Activated naive CD4-positive, alpha-beta T cell treated with anti-CD3 and anti-CD28 coated beads, Interleukin-2, amount 10 ng/mL, durations not matched to agents 7 days and 5 days (primary cell): Measurements from ENCODE around the gene TTC21B.
"Not testable (repeated sequence)": the region's sequence is repeated elsewhere in the genome, so short reads cannot be mapped to it uniquely, and the experiment has no call there.

Experiments
- CTCF ChIA-PET: fragments of 350-600 bp; sonication (Branson Sonifier 250); formaldehyde crosslinking; loops from one replicate; lab custom pipeline; 2021; ENCODE audit warnings: antibody characterized with exemption; lab: Charles Lee
- DNase-seq: peaks from one replicate; pipeline ENCODE4 v3.0.0-alpha.2; 2020
- H3K27ac Mint-ChIP-seq: one replicate; pipeline ENCODE4 v1.8.0; 2021; ENCODE audit warnings: mild to moderate bottlenecking, moderate library complexity, mixed read lengths
- H3K27me3 Mint-ChIP-seq: one replicate; pipeline ENCODE4 v1.8.0; 2021; ENCODE audit warnings: mild to moderate bottlenecking, mixed read lengths
- H3K36me3 Mint-ChIP-seq: one replicate; pipeline ENCODE4 v1.8.0; 2021; ENCODE audit warnings: mixed read lengths
- H3K4me1 Mint-ChIP-seq: one replicate; pipeline ENCODE4 v1.8.0; 2021; ENCODE audit warnings: mixed read lengths
- H3K4me3 Mint-ChIP-seq: one replicate; pipeline ENCODE4 v1.8.0; 2021; ENCODE audit warnings: mild to moderate bottlenecking, moderate library complexity, mixed read lengths
- H3K9me3 Mint-ChIP-seq: one replicate; pipeline ENCODE4 v1.8.0; 2021; ENCODE audit warnings: mixed read lengths

The TTC21B gene

GRCh38 chr2:165953655-165954606 is at the start of gene TTC21B:
Gene TTC21B, minus strand, starts transcription at chr2:165953776. Its CDS starts 71 bp downstream, at chr2:165953705.
- Mint-ChIP-seq H3K9me3 (no peaks in the 10 kb centered on the region), H3K4me1 (peaks cover 11% of the 10 kb centered on the region), H3K4me3 (peak within 1 kb of the TSS; percentile 37), H3K27me3 (no peaks in the 10 kb centered on the region), H3K36me3 (peaks cover 3% of the 10 kb centered on the region), H3K27ac (no peak within 1 kb of the TSS)
- CTCF ChIA-PET: interaction anchor here (0.9 to 1.7 kb wide), 5 partner anchors 9 to 174 kb away, joined by 3 to 7 read pairs (median 3); no protein-coding TSS in a partner anchor
- peak; percentile 95 for DNase-seq

GRCh38 chr2:166000401-166000800 is 46.8 kb upstream of the TTC21B start:
- H3K27ac Mint-ChIP-seq: no peak overlapping the region
- H3K36me3 Mint-ChIP-seq: no peaks in the 10 kb centered on the region
- no peaks in the 10 kb centered on the region for H3K4me1 Mint-ChIP-seq
- H3K27me3 Mint-ChIP-seq: no peaks in the 10 kb centered on the region
- CTCF ChIA-PET: no interaction called here
- H3K4me3 Mint-ChIP-seq: no peak overlapping the region
- DNase-seq: no peak
- H3K9me3 Mint-ChIP-seq: no peaks in the 10 kb centered on the region

GRCh38 chr2:165990846-165991245 is 37.3 kb upstream of the TTC21B start:
- CTCF ChIA-PET: no interaction called here
- no peak for DNase-seq
- Mint-ChIP-seq H3K4me3 (no peak overlapping the region), H3K27ac (no peak overlapping the region), H3K27me3 (peaks cover 7% of the 10 kb centered on the region), H3K36me3 (no peaks in the 10 kb centered on the region), H3K9me3 (no peaks in the 10 kb centered on the region), H3K4me1 (no peaks in the 10 kb centered on the region)

- no peaks in the 10 kb centered on the region for H3K4me1 Mint-ChIP-seq
- no peaks in the 10 kb centered on the region for H3K9me3 Mint-ChIP-seq
- CTCF ChIA-PET: no interaction called here
- H3K36me3 Mint-ChIP-seq: no peaks in the 10 kb centered on the region
- no peak for DNase-seq
- peaks cover 7% of the 10 kb centered on the region for H3K27me3 Mint-ChIP-seq
- H3K4me3 Mint-ChIP-seq: no peak overlapping the region
- H3K27ac Mint-ChIP-seq: no peak overlapping the region
Observed at GRCh38 chr2:165989851-165990250, 36.3 kb upstream of the TTC21B start.

- Mint-ChIP-seq H3K27me3 (peaks cover 7% of the 10 kb centered on the region), H3K27ac (no peak overlapping the region), H3K4me3 (no peak overlapping the region), H3K9me3 (no peaks in the 10 kb centered on the region), H3K36me3 (no peaks in the 10 kb centered on the region), H3K4me1 (no peaks in the 10 kb centered on the region)
- DNase-seq: no peak
- CTCF ChIA-PET: no interaction called here
Observed at GRCh38 chr2:165985120-165985519, 31.5 kb upstream of the TTC21B start.

GRCh38 chr2:165972161-165972560 is 18.6 kb upstream of the TTC21B start:
- CTCF ChIA-PET, DNase-seq, H3K4me1 Mint-ChIP-seq, H3K4me3 Mint-ChIP-seq, H3K9me3 Mint-ChIP-seq, H3K27me3 Mint-ChIP-seq, H3K36me3 Mint-ChIP-seq, H3K27ac Mint-ChIP-seq: not testable (repeated sequence)

GRCh38 chr2:165970663-165971062 is 17.1 kb upstream of the TTC21B start:
- H3K27ac Mint-ChIP-seq: no peak overlapping the region
- no peaks in the 10 kb centered on the region for H3K36me3 Mint-ChIP-seq
- DNase-seq: no peak
- H3K4me3 Mint-ChIP-seq: no peak overlapping the region
- CTCF ChIA-PET: no interaction called here
- H3K9me3 Mint-ChIP-seq: no peaks in the 10 kb centered on the region
- no peaks in the 10 kb centered on the region for H3K27me3 Mint-ChIP-seq
- H3K4me1 Mint-ChIP-seq: no peaks in the 10 kb centered on the region

- DNase-seq: no peak
- no peaks in the 10 kb centered on the region for H3K36me3 Mint-ChIP-seq
- no peaks in the 10 kb centered on the region for H3K9me3 Mint-ChIP-seq
- H3K27me3 Mint-ChIP-seq: no peaks in the 10 kb centered on the region
- no peak overlapping the region for H3K27ac Mint-ChIP-seq
- H3K4me1 Mint-ChIP-seq: no peaks in the 10 kb centered on the region
- CTCF ChIA-PET: no interaction called here
- no peak overlapping the region for H3K4me3 Mint-ChIP-seq
Observed at GRCh38 chr2:165969227-165969626, 15.7 kb upstream of the TTC21B start.

GRCh38 chr2:165967746-165968145 is 14.2 kb upstream of the TTC21B start:
- no peaks in the 10 kb centered on the region for H3K4me1 Mint-ChIP-seq
- H3K27ac Mint-ChIP-seq: no peak overlapping the region
- H3K27me3 Mint-ChIP-seq: no peaks in the 10 kb centered on the region
- H3K4me3 Mint-ChIP-seq: no peak overlapping the region
- H3K36me3 Mint-ChIP-seq: no peaks in the 10 kb centered on the region
- no peak for DNase-seq
- no peaks in the 10 kb centered on the region for H3K9me3 Mint-ChIP-seq
- CTCF ChIA-PET: no interaction called here

GRCh38 chr2:165961818-165962217 is 8.2 kb upstream of the TTC21B start:
- no peaks in the 10 kb centered on the region for H3K27me3 Mint-ChIP-seq
- no peaks in the 10 kb centered on the region for H3K36me3 Mint-ChIP-seq
- H3K4me3 Mint-ChIP-seq: no peak overlapping the region
- DNase-seq: no peak
- no peak overlapping the region for H3K27ac Mint-ChIP-seq
- H3K4me1 Mint-ChIP-seq: no peaks in the 10 kb centered on the region
- no peaks in the 10 kb centered on the region for H3K9me3 Mint-ChIP-seq
- CTCF ChIA-PET: no interaction called here

GRCh38 chr2:165959371-165959770 is 5.8 kb upstream of the TTC21B start:
- Mint-ChIP-seq H3K36me3 (no peaks in the 10 kb centered on the region), H3K27ac (no peak overlapping the region), H3K9me3 (no peaks in the 10 kb centered on the region), H3K4me3 (no peak overlapping the region), H3K4me1 (peaks cover 11% of the 10 kb centered on the region), H3K27me3 (no peaks in the 10 kb centered on the region)
- CTCF ChIA-PET: interaction anchor here (0.7 to 0.9 kb wide), 2 partner anchors 18 to 25 kb away, joined by 3 read pairs; no protein-coding TSS in a partner anchor
- DNase-seq: no peak

- no peak overlapping the region for H3K4me3 Mint-ChIP-seq
- CTCF ChIA-PET: no interaction called here
- no peak for DNase-seq
- H3K4me1 Mint-ChIP-seq: peaks cover 11% of the 10 kb centered on the region
- no peak overlapping the region for H3K27ac Mint-ChIP-seq
- no peaks in the 10 kb centered on the region for H3K27me3 Mint-ChIP-seq
- H3K9me3 Mint-ChIP-seq: no peaks in the 10 kb centered on the region
- no peaks in the 10 kb centered on the region for H3K36me3 Mint-ChIP-seq
Observed at GRCh38 chr2:165958313-165958960, 4.9 kb upstream of the TTC21B start.

- H3K27ac Mint-ChIP-seq: no peak overlapping the region
- no peaks in the 10 kb centered on the region for H3K9me3 Mint-ChIP-seq
- CTCF ChIA-PET: no interaction called here
- peaks cover 11% of the 10 kb centered on the region for H3K4me1 Mint-ChIP-seq
- no peak overlapping the region for H3K4me3 Mint-ChIP-seq
- no peaks in the 10 kb centered on the region for H3K27me3 Mint-ChIP-seq
- H3K36me3 Mint-ChIP-seq: no peaks in the 10 kb centered on the region
- no peak for DNase-seq
Observed at GRCh38 chr2:165957030-165957675, 3.6 kb upstream of the TTC21B start.

- Mint-ChIP-seq H3K27ac (no peak overlapping the region), H3K4me3 (no peak overlapping the region), H3K9me3 (no peaks in the 10 kb centered on the region), H3K27me3 (no peaks in the 10 kb centered on the region), H3K36me3 (peaks cover 4% of the 10 kb centered on the region), H3K4me1 (peaks cover 11% of the 10 kb centered on the region)
- DNase-seq: no peak
- CTCF ChIA-PET: interaction anchor here (0.9 to 1.5 kb wide), 4 partner anchors 8 to 175 kb away, joined by 3 to 4 read pairs (median 3); no protein-coding TSS in a partner anchor
Observed at GRCh38 chr2:165953306-165953654, 296 bp downstream of the TTC21B start.
